CD4-positive, alpha-beta T cell (primary cell): ENCODE measurements around the gene CEP85L. TPM values are rescaled to one million over a fixed set of nuclear protein-coding genes. Genes with fewer than 3 reads are reported as not detected.

Source experiments
- ATAC-seq: fragments of 200-7000 bp; cut with Tn5 transposase; one replicate; pipeline ENCODE4 v1.10.0; 2022; ENCODE audit warnings: mild to moderate bottlenecking; ENCODE audit not compliant: poor library complexity
- CTCF ChIA-PET: fragments of 350-600 bp; sonication (Branson Sonifier 250); formaldehyde crosslinking; loops from one replicate; lab custom pipeline; 2021; ENCODE audit warnings: antibody characterized with exemption, inconsistent platforms; lab: Charles Lee
- POLR2A ChIA-PET: fragments of 350-600 bp; sonication (Branson Sonifier 250); formaldehyde crosslinking; loops from one replicate; lab custom pipeline; 2021; ENCODE audit warnings: antibody characterized with exemption, inconsistent platforms; lab: Charles Lee
- DNase-seq, 14 experiments: peaks; one replicate each; pipeline ENCODE4 v3.0.0-alpha.2; 2013 to 2020; ENCODE audit warnings: mixed read lengths in 2 of 14
- H3K27ac ChIP-seq, 2 donors: one replicate each; pipeline versions ENCODE4 v1.5.1 to v1.7.0; 2013; ENCODE audit warnings: low read length in 2 of 2, low read depth in 1 of 2, mild to moderate bottlenecking in 1 of 2
- H3K27me3 ChIP-seq, 2 experiments: 1 replicate in 1 of 2; 2 replicates in 1 of 2; pipeline versions ENCODE4 v1.6.1 to v1.7.0; 2013; ENCODE audit warnings: low read length in 2 of 2, control low read depth in 1 of 2, mild to moderate bottlenecking in 1 of 2, moderate library complexity in 1 of 2; ENCODE audit not compliant: insufficient read depth in 2 of 2, control insufficient read depth in 1 of 2
- H3K36me3 ChIP-seq: one replicate; pipeline ENCODE4 v1.6.1; 2013; ENCODE audit warnings: low read length, control low read depth; ENCODE audit not compliant: insufficient read depth
- H3K4me1 ChIP-seq: one replicate; pipeline ENCODE4 v1.6.1; 2013; ENCODE audit warnings: low read length, control low read depth; ENCODE audit not compliant: insufficient read depth
- H3K4me3 ChIP-seq: one replicate; pipeline ENCODE4 v1.5.1; 2013; ENCODE audit warnings: mild to moderate bottlenecking, low read length, moderate library complexity
- H3K9me3 ChIP-seq, 2 experiments: 1 replicate in 1 of 2; 2 replicates in 1 of 2; pipeline versions ENCODE4 v1.6.1 to v1.7.0; 2013; ENCODE audit warnings: low read length in 2 of 2, mild to moderate bottlenecking in 2 of 2, control low read depth in 1 of 2, moderate library complexity in 1 of 2; ENCODE audit not compliant: control insufficient read depth in 1 of 2, insufficient read depth in 1 of 2
- H3K27ac Mint-ChIP-seq: one replicate; pipeline ENCODE4 v1.8.0; 2020; ENCODE audit warnings: mixed read lengths
- H3K27me3 Mint-ChIP-seq: one replicate; pipeline ENCODE4 v1.8.0; 2021; ENCODE audit warnings: mixed read lengths
- H3K36me3 Mint-ChIP-seq: one replicate; pipeline ENCODE4 v1.8.0; 2021; ENCODE audit warnings: low read depth, mixed read lengths
- H3K4me1 Mint-ChIP-seq: one replicate; pipeline ENCODE4 v1.8.0; 2021; ENCODE audit warnings: low read depth, mixed read lengths
- H3K4me3 Mint-ChIP-seq: one replicate; pipeline ENCODE4 v1.8.0; 2020; ENCODE audit warnings: mild to moderate bottlenecking, mixed read lengths
- H3K9me3 Mint-ChIP-seq: one replicate; pipeline ENCODE4 v1.8.0; 2020; ENCODE audit warnings: mixed read lengths
- intact Hi-C, 2 experiments: fragments of 100-400 bp; cut with DNase I in 1 of 2; cut with micrococcal nuclease in 1 of 2; formaldehyde crosslinking; loops; one replicate each; pipeline versions ENCODE4 v1.15.1 to v1.9.0; 2023 to 2025; cut with DNase I, micrococcal nuclease
- total RNA-seq, 174 experiments: library from RNA in 2 of 174; stranded (reverse) in 2 of 174; gene quantifications; one replicate each; pipeline ENCODE4 v1.2.3 and lab custom pipeline; 2021 to 2026
- TF ChIP-seq, protein P1 (sequence below): fragments of 200-600 bp; IDR thresholded peaks from one replicate; pipeline ENCODE4 v1.8.0; 2022; ENCODE audit warnings: antibody characterized with exemption, mild to moderate bottlenecking

Gene CEP85L
- total RNA-seq, 2 experiments from 2014 or later: 76.2 to 80.7 TPM

DNA sequence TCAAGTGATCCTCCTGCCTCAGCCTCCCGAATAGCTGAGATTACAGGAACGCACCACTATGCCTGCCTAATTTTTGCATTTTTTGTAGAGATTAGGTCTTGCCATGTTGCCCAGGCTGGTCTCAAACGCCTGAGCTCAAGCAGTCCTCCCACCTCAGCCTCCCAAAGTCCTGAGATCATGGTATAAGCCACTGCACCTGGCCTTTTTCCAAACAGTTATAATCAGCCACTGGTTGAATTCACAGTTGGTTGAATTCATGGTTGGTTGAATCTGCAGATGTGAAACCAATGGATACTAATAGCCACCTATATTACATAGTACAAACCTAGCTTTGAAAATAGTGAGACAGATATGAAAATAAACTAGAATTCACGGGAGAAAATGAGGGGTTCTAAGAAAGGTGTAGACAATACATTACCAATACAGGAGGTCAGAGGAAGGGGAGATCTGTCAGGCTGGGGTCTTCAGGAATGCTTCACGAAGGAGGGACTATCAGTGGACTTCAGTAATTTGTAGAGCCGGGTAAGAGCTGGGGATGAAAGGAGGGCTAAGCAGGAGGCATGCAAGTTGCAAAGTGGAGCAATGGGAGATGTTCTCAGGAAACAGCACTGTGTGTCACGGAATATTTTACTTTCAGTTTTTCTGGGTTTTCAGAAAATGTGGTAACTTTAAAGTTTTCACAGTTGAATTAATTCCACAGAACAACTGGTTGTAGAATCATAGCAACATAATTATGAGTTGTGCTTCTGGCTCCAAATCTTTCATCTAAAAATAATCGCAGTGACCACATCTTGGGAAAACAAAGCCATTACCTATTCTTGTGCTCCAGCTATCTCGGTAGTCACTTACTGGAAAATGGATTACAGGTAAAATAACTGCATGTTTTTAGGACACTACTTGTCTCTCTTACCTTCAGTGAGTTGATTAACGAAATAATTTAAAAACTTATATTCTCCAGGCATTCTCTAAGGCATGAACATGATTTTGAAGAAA, 12.9 kb upstream of the CEP85L start:
- H3K36me3 Mint-ChIP-seq: peaks cover 22% of the 10 kb centered on the region
- Histone ChIP-seq H3K4me1 (peaks cover 19% of the 10 kb centered on the region), H3K27ac (peak overlapping the region; percentile 50 to 82), H3K4me3 (peak overlapping the region; percentile 52), H3K9me3 (no peaks in the 10 kb centered on the region), H3K27me3 (no peaks in the 10 kb centered on the region), H3K36me3 (peaks cover 15% of the 10 kb centered on the region)
- no peaks in the 10 kb centered on the region for H3K9me3 Mint-ChIP-seq
- CTCF ChIA-PET: interaction anchor here (0.7 to 1.5 kb wide), 5 partner anchors 10 to 414 kb away, joined by 3 read pairs; partner anchors contain the start of gene FAM184A
- H3K27me3 Mint-ChIP-seq: no peaks in the 10 kb centered on the region
- peak overlapping the region; percentile 87 for H3K27ac Mint-ChIP-seq
- DNase-seq: peak in 3 of 14 experiments; percentile 19 to 23 (median 21)
- ATAC-seq: peak; percentile 7
- POLR2A ChIA-PET: interaction anchor here (0.6 to 1.8 kb wide), 8 partner anchors 13 to 229 kb away, joined by 3 to 13 read pairs (median 5); partner anchors contain the start of gene CEP85L
- intact Hi-C loops: no loop called here
- peaks cover 76% of the 10 kb centered on the region for H3K4me1 Mint-ChIP-seq
- peak overlapping the region; percentile 87 for H3K4me3 Mint-ChIP-seq
- TF ChIP-seq, protein P1, sequence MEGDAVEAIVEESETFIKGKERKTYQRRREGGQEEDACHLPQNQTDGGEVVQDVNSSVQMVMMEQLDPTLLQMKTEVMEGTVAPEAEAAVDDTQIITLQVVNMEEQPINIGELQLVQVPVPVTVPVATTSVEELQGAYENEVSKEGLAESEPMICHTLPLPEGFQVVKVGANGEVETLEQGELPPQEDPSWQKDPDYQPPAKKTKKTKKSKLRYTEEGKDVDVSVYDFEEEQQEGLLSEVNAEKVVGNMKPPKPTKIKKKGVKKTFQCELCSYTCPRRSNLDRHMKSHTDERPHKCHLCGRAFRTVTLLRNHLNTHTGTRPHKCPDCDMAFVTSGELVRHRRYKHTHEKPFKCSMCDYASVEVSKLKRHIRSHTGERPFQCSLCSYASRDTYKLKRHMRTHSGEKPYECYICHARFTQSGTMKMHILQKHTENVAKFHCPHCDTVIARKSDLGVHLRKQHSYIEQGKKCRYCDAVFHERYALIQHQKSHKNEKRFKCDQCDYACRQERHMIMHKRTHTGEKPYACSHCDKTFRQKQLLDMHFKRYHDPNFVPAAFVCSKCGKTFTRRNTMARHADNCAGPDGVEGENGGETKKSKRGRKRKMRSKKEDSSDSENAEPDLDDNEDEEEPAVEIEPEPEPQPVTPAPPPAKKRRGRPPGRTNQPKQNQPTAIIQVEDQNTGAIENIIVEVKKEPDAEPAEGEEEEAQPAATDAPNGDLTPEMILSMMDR: no peak

DNA sequence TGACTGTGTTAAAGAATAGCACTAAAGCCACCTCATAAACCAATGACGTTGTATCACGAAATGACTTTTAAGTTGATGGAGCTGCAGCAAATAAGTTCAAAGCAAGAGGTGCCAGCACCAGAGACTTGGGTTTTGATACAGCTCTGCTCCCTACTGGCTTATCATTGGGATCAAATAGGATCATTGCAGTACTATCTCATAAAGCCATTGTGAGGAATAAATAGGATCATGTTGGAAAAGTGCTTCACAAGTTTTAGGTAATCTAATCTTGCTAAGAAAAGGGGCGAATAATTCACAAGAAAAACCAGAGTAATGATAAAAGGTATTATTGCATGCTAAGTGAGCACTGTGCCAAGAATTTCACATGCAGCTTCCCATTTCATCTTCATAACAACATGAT, 10.4 kb upstream of the CEP85L start:
- H3K4me1 Mint-ChIP-seq: peaks cover 73% of the 10 kb centered on the region
- H3K36me3 Mint-ChIP-seq: peaks cover 22% of the 10 kb centered on the region
- ATAC-seq (no peak), DNase-seq (no peak)
- Histone ChIP-seq H3K4me3 (no peak overlapping the region), H3K4me1 (peaks cover 25% of the 10 kb centered on the region), H3K27me3 (no peaks in the 10 kb centered on the region), H3K9me3 (no peaks in the 10 kb centered on the region), H3K27ac (no peak overlapping the region), H3K36me3 (peaks cover 15% of the 10 kb centered on the region)
- H3K27me3 Mint-ChIP-seq: no peaks in the 10 kb centered on the region
- ChIA-PET CTCF (no interaction called here), POLR2A (interaction anchor here (1.0 kb wide), 1 partner anchor 22 kb away, joined by 5 read pairs; no protein-coding TSS in a partner anchor)
- intact Hi-C loops: no loop called here
- TF ChIP-seq, protein P1: no peak
- no peaks in the 10 kb centered on the region for H3K9me3 Mint-ChIP-seq
- H3K27ac Mint-ChIP-seq: peak overlapping the region; percentile 43
- H3K4me3 Mint-ChIP-seq: no peak overlapping the region

DNA sequence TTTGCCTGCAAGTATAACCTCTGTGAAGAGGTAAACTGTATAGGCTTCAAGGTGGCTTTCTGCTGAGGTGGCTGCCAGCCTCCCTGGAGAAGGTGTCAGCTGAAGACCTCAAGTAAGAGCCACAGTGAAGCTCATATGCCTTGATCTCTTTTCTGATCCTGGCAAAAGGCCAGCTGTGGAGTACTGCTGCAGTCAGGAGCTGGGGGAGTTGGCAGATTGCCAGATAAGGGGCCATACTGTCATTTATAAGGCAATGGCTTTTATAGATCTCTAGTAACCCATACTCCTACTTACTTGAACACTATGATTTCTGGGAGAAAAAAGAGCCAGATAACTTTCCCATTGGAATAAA, 8.8 kb upstream of the CEP85L start:
- peak overlapping the region; percentile 63 for H3K4me3 Mint-ChIP-seq
- peaks cover 74% of the 10 kb centered on the region for H3K4me1 Mint-ChIP-seq
- peaks cover 37% of the 10 kb centered on the region for H3K4me1 ChIP-seq
- ChIA-PET POLR2A (interaction anchor here (1.1 to 2.4 kb wide), 7 partner anchors 9 to 136 kb away, joined by 3 to 21 read pairs (median 5); partner anchors contain the start of gene CEP85L), CTCF (no interaction called here)
- peak overlapping the region in 1 of 2 donors; percentile 18 for H3K27ac ChIP-seq
- TF ChIP-seq, protein P1: no peak
- intact Hi-C loops: no loop called here
- ATAC-seq (peak; percentile 65), DNase-seq (peak; percentile 35 to 88 (median 51))
- H3K36me3 Mint-ChIP-seq: peaks cover 22% of the 10 kb centered on the region
- H3K27ac Mint-ChIP-seq: peak overlapping the region; percentile 83
- H3K9me3 Mint-ChIP-seq: no peaks in the 10 kb centered on the region
- H3K27me3 ChIP-seq: no peaks in the 10 kb centered on the region
- H3K9me3 ChIP-seq: no peaks in the 10 kb centered on the region
- peaks cover 15% of the 10 kb centered on the region for H3K36me3 ChIP-seq
- H3K4me3 ChIP-seq: no peak overlapping the region
- no peaks in the 10 kb centered on the region for H3K27me3 Mint-ChIP-seq
